Measurements from ENCODE around the gene ESAM. TPM values are rescaled to one million over a fixed set of nuclear protein-coding genes. Genes with fewer than 3 reads are reported as not detected.

The ESAM gene
- polyA plus RNA-seq, 1 of the 3 experiments (the other 2 are of a cell fraction): 1.3 TPM

- no peak for TF ChIP-seq GABPA (IDR thresholded peaks at IDR 0.05; ENCODE audit: low read depth)
- H3K9me2 ChIP-seq: no peaks in the 10 kb centered on the region
- H3K36me3 ChIP-seq (replicated peaks in 1 of 2; ENCODE audit: control insufficient read depth in 1 of 2, insufficient read depth in 2 of 2, low read length in 1 of 2): no peaks in the 10 kb centered on the region
- H3K27ac ChIP-seq (ENCODE audit: low read depth in 2 of 2, low read length in 1 of 2): no peak overlapping the region
- 85% methylated on average over 1 of the region's 1 CpG for WGBS (ENCODE audit: low lambda C conversion rate)
- H4K20me1 ChIP-seq (ENCODE audit: insufficient read depth): no peaks in the 10 kb centered on the region
- H3K27me3 ChIP-seq (ENCODE audit: insufficient read depth): no peaks in the 10 kb centered on the region
- no peak overlapping the region for H3K4me3 ChIP-seq (ENCODE audit: low read depth in 2 of 2, low read length in 1 of 2)
- H3F3A ChIP-seq (replicated peaks; ENCODE audit: insufficient read depth): peaks cover 6% of the 10 kb centered on the region
- ChIA-PET POLR2A (no interaction called here), CTCF (interaction anchor here (0.6 to 5.3 kb wide), 3 partner anchors 8 to 116 kb away, joined by 3 to 31 read pairs (median 3); partner anchors contain the start of gene ESAM)
- H3K9ac ChIP-seq: no peak overlapping the region
- DNase-seq: no peak
- no peak overlapping the region for H2AFZ ChIP-seq (ENCODE audit: low read depth)
- H3K4me1 ChIP-seq (ENCODE audit: control insufficient read depth in 1 of 2, insufficient read depth in 2 of 2, low read depth in 1 of 2, low read length in 1 of 2): no peaks in the 10 kb centered on the region
- H3K4me2 ChIP-seq: no peak overlapping the region
- H3K79me2 ChIP-seq (ENCODE audit: insufficient read depth): no peaks in the 10 kb centered on the region
- H3K9me3 ChIP-seq: no peaks in the 10 kb centered on the region
These were observed 12.2 kb downstream of the ESAM start for GRCh38 chr11:124749912-124750311.

- H3K9me2 ChIP-seq: no peaks in the 10 kb centered on the region
- peaks cover 6% of the 10 kb centered on the region for H3F3A ChIP-seq (replicated peaks; ENCODE audit: insufficient read depth)
- no peak overlapping the region for H3K9ac ChIP-seq
- DNase-seq: no peak
- no peak overlapping the region for H2AFZ ChIP-seq (ENCODE audit: low read depth)
- no peak overlapping the region for H3K4me3 ChIP-seq (ENCODE audit: low read depth in 2 of 2, low read length in 1 of 2)
- no peak for TF ChIP-seq EP300 (IDR thresholded peaks at IDR 0.05; ENCODE audit: borderline replicate concordance in 1 of 2, low read depth in 1 of 2, low read length in 1 of 2)
- no peak for TF ChIP-seq NRF1 (IDR thresholded peaks at IDR 0.05; ENCODE audit: low read depth, low read length)
- TF ChIP-seq YY1 (IDR thresholded peaks at IDR 0.05; ENCODE audit: low read depth): no peak
- TF ChIP-seq FOXM1 (IDR thresholded peaks at IDR 0.05; ENCODE audit: low read depth): no peak
- no peak overlapping the region for H3K27ac ChIP-seq (ENCODE audit: low read depth in 2 of 2, low read length in 1 of 2)
- H3K4me1 ChIP-seq (ENCODE audit: control insufficient read depth in 1 of 2, insufficient read depth in 2 of 2, low read depth in 1 of 2, low read length in 1 of 2): no peaks in the 10 kb centered on the region
- H3K9me3 ChIP-seq: no peaks in the 10 kb centered on the region
- H3K4me2 ChIP-seq: no peak overlapping the region
- no peaks in the 10 kb centered on the region for H3K79me2 ChIP-seq (ENCODE audit: insufficient read depth)
- 70% methylated on average over 9 of the region's 12 CpGs for WGBS (ENCODE audit: low lambda C conversion rate)
- no peaks in the 10 kb centered on the region for H3K36me3 ChIP-seq (replicated peaks in 1 of 2; ENCODE audit: control insufficient read depth in 1 of 2, insufficient read depth in 2 of 2, low read length in 1 of 2)
- no peaks in the 10 kb centered on the region for H3K27me3 ChIP-seq (ENCODE audit: insufficient read depth)
- H4K20me1 ChIP-seq (ENCODE audit: insufficient read depth): no peaks in the 10 kb centered on the region
- ChIA-PET CTCF (interaction anchor here (1.1 to 4.8 kb wide), 4 partner anchors 9 to 117 kb away, joined by 3 to 28 read pairs (median 6); partner anchors contain the start of genes ESAM and NRGN), POLR2A (no interaction called here)
These were observed 13.4 kb downstream of the ESAM start for GRCh38 chr11:124748481-124749343.

DNA sequence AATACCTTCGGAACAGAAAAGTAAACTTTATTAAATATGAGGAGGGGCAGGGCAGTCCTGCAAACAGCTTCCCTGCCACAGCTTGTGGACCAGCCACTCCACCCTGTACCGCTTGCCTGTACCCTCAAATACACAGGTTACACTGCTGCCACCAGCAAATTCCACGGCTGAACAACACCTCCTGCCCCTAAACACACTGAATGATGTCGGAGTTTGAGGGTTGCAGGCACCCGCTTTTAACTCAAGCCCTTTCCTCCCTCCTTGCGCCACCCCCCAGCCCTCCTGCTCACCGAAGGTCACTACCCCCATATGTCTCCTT lies 14.0 kb downstream of the ESAM start:
- no peak for DNase-seq
- H3K79me2 ChIP-seq (ENCODE audit: insufficient read depth): no peaks in the 10 kb centered on the region
- no peaks in the 10 kb centered on the region for H3K27me3 ChIP-seq (ENCODE audit: insufficient read depth)
- H3K9ac ChIP-seq: no peak overlapping the region
- no peaks in the 10 kb centered on the region for H3K36me3 ChIP-seq (replicated peaks in 1 of 2; ENCODE audit: control insufficient read depth in 1 of 2, insufficient read depth in 2 of 2, low read length in 1 of 2)
- H3K27ac ChIP-seq (ENCODE audit: low read depth in 2 of 2, low read length in 1 of 2): no peak overlapping the region
- no peaks in the 10 kb centered on the region for H4K20me1 ChIP-seq (ENCODE audit: insufficient read depth)
- no peak overlapping the region for H3K4me2 ChIP-seq
- POLR2A ChIA-PET: no interaction called here
- no peaks in the 10 kb centered on the region for H3K4me1 ChIP-seq (ENCODE audit: control insufficient read depth in 1 of 2, insufficient read depth in 2 of 2, low read depth in 1 of 2, low read length in 1 of 2)
- H3F3A ChIP-seq (replicated peaks; ENCODE audit: insufficient read depth): peaks cover 6% of the 10 kb centered on the region
- H2AFZ ChIP-seq (ENCODE audit: low read depth): no peak overlapping the region
- WGBS (ENCODE audit: low lambda C conversion rate): 94% methylated on average over 7 of the region's 7 CpGs
- H3K9me2 ChIP-seq: no peaks in the 10 kb centered on the region
- no peaks in the 10 kb centered on the region for H3K9me3 ChIP-seq
- TF ChIP-seq USF1 (IDR thresholded peaks at IDR 0.05; ENCODE audit: borderline replicate concordance, low read depth): no peak
- no peak for TF ChIP-seq PBX3 (IDR thresholded peaks at IDR 0.05)
- TF ChIP-seq CHD2 (IDR thresholded peaks at IDR 0.05; ENCODE audit: low read length, partially characterized antibody): no peak
- no peak for TF ChIP-seq TAF1 (IDR thresholded peaks at IDR 0.05; ENCODE audit: borderline replicate concordance, low read depth, low read length)
- TF ChIP-seq GATA2 (CRISPR knock-in tag; IDR thresholded peaks at IDR 0.05): no peak
- TF ChIP-seq, protein P1, sequence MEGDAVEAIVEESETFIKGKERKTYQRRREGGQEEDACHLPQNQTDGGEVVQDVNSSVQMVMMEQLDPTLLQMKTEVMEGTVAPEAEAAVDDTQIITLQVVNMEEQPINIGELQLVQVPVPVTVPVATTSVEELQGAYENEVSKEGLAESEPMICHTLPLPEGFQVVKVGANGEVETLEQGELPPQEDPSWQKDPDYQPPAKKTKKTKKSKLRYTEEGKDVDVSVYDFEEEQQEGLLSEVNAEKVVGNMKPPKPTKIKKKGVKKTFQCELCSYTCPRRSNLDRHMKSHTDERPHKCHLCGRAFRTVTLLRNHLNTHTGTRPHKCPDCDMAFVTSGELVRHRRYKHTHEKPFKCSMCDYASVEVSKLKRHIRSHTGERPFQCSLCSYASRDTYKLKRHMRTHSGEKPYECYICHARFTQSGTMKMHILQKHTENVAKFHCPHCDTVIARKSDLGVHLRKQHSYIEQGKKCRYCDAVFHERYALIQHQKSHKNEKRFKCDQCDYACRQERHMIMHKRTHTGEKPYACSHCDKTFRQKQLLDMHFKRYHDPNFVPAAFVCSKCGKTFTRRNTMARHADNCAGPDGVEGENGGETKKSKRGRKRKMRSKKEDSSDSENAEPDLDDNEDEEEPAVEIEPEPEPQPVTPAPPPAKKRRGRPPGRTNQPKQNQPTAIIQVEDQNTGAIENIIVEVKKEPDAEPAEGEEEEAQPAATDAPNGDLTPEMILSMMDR (IDR thresholded peaks at IDR 0.05): no peak
- no peak for TF ChIP-seq ELF1 (IDR thresholded peaks at IDR 0.05)
- no peak for TF ChIP-seq RXRA (IDR thresholded peaks at IDR 0.05; ENCODE audit: borderline replicate concordance, low read depth)
- TF ChIP-seq, protein P2, sequence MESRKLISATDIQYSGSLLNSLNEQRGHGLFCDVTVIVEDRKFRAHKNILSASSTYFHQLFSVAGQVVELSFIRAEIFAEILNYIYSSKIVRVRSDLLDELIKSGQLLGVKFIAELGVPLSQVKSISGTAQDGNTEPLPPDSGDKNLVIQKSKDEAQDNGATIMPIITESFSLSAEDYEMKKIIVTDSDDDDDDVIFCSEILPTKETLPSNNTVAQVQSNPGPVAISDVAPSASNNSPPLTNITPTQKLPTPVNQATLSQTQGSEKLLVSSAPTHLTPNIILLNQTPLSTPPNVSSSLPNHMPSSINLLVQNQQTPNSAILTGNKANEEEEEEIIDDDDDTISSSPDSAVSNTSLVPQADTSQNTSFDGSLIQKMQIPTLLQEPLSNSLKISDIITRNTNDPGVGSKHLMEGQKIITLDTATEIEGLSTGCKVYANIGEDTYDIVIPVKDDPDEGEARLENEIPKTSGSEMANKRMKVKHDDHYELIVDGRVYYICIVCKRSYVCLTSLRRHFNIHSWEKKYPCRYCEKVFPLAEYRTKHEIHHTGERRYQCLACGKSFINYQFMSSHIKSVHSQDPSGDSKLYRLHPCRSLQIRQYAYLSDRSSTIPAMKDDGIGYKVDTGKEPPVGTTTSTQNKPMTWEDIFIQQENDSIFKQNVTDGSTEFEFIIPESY (IDR thresholded peaks at IDR 0.05; ENCODE audit: borderline replicate concordance, low read depth): no peak
- TF ChIP-seq MXI1 (IDR thresholded peaks at IDR 0.05; ENCODE audit: low read depth, low read length): no peak
- TF ChIP-seq FOSL2 (IDR thresholded peaks at IDR 0.05; ENCODE audit: borderline replicate concordance, low read depth): no peak
- H3K4me3 ChIP-seq (ENCODE audit: low read depth in 2 of 2, low read length in 1 of 2): no peak overlapping the region
- CTCF ChIA-PET: interaction anchor here (1.1 to 4.8 kb wide), 5 partner anchors 8 to 103 kb away, joined by 3 to 28 read pairs (median 3); partner anchors contain the start of genes ESAM and NRGN
